ENCODE measurements around the gene MASTL.

Gene MASTL

DNA sequence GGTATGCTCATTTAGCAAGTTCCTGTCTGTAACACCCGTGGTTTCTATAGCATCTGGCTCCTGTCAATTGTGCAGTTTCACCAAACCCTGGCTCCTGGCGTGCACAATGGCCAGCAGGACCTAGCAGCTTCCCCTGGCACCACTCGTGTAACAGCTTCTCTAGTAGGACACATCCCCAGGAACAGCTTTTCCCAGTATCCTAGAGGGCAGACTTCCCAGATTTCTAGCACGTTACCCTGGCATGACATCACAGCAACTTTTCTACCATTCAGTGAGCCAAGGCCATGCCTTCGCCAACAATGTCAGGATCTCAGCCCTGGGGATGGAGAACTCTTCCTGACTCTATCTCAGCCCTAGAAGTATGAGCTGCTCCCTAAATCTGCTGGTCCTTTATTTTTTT is 7.5 kb upstream of the MASTL start:
- peaks cover 83% of the 10 kb centered on the region for H3K79me2 ChIP-seq (ENCODE audit: insufficient read depth, low read length)
- no peak for TF ChIP-seq EZH2phosphoT487 (conservative IDR thresholded peaks at IDR 0.05; ENCODE audit: low read length)
- TF ChIP-seq, protein P1, sequence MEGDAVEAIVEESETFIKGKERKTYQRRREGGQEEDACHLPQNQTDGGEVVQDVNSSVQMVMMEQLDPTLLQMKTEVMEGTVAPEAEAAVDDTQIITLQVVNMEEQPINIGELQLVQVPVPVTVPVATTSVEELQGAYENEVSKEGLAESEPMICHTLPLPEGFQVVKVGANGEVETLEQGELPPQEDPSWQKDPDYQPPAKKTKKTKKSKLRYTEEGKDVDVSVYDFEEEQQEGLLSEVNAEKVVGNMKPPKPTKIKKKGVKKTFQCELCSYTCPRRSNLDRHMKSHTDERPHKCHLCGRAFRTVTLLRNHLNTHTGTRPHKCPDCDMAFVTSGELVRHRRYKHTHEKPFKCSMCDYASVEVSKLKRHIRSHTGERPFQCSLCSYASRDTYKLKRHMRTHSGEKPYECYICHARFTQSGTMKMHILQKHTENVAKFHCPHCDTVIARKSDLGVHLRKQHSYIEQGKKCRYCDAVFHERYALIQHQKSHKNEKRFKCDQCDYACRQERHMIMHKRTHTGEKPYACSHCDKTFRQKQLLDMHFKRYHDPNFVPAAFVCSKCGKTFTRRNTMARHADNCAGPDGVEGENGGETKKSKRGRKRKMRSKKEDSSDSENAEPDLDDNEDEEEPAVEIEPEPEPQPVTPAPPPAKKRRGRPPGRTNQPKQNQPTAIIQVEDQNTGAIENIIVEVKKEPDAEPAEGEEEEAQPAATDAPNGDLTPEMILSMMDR (IDR thresholded peaks at IDR 0.05; ENCODE audit: insufficient read depth, low read length, poor library complexity, severe bottlenecking) = no peak
- H4K20me1 ChIP-seq (ENCODE audit: low read depth, low read length) = peaks cover 18% of the 10 kb centered on the region
- H3K9ac ChIP-seq (ENCODE audit: low read length) = no peak overlapping the region
- no peak overlapping the region for H2AFZ ChIP-seq (ENCODE audit: low read depth, low read length, severe bottlenecking)
- no peaks in the 10 kb centered on the region for H3K27me3 ChIP-seq (ENCODE audit: low read length)
- H3K4me2 ChIP-seq (ENCODE audit: low read depth, low read length, poor library complexity, severe bottlenecking) = no peak overlapping the region
- H3K9me3 ChIP-seq (ENCODE audit: insufficient read depth, low read length) = no peaks in the 10 kb centered on the region
- H3K27ac ChIP-seq (ENCODE audit: low read depth, low read length) = no peak overlapping the region
- H3F3A ChIP-seq (ENCODE audit: insufficient read depth) = no peaks in the 10 kb centered on the region
- peaks cover 40% of the 10 kb centered on the region for H3K36me3 ChIP-seq (ENCODE audit: low read length)
- no peak overlapping the region for H3K4me3 ChIP-seq (ENCODE audit: insufficient read depth, low read length, poor library complexity, severe bottlenecking)
- H3K9me2 ChIP-seq (replicated peaks; ENCODE audit: insufficient read depth, low read length) = no peaks in the 10 kb centered on the region

DNA sequence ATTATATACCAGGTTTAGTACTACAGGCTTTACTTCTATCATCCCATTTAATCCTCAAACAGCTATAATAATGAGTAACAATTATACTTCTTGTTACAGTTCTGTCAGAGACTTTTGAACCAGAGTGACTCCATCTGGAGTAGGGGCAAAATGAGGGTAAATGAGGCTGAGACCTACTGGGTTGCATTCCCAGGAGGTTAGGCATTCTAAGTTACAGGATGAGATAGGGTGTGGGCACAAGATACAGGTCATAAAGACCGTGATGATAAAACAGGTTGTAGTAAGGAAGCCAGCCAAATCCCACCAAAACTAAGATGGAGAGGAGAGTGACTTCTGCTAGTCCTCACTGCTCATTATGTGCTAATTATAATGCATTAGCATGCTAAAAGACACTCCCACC is 4.9 kb upstream of the MASTL start:
- H3K27me3 ChIP-seq (ENCODE audit: low read length) = no peaks in the 10 kb centered on the region
- no peak for TF ChIP-seq EZH2phosphoT487 (conservative IDR thresholded peaks at IDR 0.05; ENCODE audit: low read length)
- TF ChIP-seq, protein P1 (IDR thresholded peaks at IDR 0.05; ENCODE audit: insufficient read depth, low read length, poor library complexity, severe bottlenecking) = no peak
- H3F3A ChIP-seq (ENCODE audit: insufficient read depth) = peaks cover 7% of the 10 kb centered on the region
- no peak overlapping the region for H3K27ac ChIP-seq (ENCODE audit: low read depth, low read length)
- no peak overlapping the region for H2AFZ ChIP-seq (ENCODE audit: low read depth, low read length, severe bottlenecking)
- no peak overlapping the region for H3K4me2 ChIP-seq (ENCODE audit: low read depth, low read length, poor library complexity, severe bottlenecking)
- peaks cover 87% of the 10 kb centered on the region for H3K79me2 ChIP-seq (ENCODE audit: insufficient read depth, low read length)
- H4K20me1 ChIP-seq (ENCODE audit: low read depth, low read length) = peaks cover 25% of the 10 kb centered on the region
- H3K36me3 ChIP-seq (ENCODE audit: low read length) = peaks cover 27% of the 10 kb centered on the region
- H3K4me3 ChIP-seq (ENCODE audit: insufficient read depth, low read length, poor library complexity, severe bottlenecking) = no peak overlapping the region
- no peaks in the 10 kb centered on the region for H3K9me2 ChIP-seq (replicated peaks; ENCODE audit: insufficient read depth, low read length)
- no peak overlapping the region for H3K9ac ChIP-seq (ENCODE audit: low read length)
- H3K9me3 ChIP-seq (ENCODE audit: insufficient read depth, low read length) = no peaks in the 10 kb centered on the region

DNA sequence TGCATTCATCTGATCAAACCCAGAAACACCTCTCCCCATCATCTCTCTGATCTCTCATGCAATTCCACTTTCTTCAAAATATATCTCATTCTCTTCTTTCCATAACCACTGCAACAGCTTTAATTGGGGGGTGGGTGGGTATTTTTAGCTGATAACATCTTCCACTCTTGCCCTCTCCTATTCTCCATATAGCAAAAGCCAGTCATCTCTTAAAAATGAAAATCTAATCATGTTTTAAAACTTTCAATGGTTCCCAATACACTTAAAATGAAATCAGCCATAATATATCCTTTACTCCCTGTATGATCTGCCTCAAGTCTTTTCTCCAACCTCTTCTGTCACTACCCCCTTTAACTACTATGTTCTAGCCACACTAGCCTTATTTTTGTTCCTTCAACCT is 2.5 kb upstream of the MASTL start:
- Histone ChIP-seq H3K9me3 (ENCODE audit: insufficient read depth, low read length) (no peaks in the 10 kb centered on the region), H3F3A (ENCODE audit: insufficient read depth) (peaks cover 11% of the 10 kb centered on the region), H3K36me3 (ENCODE audit: low read length) (peaks cover 10% of the 10 kb centered on the region), H3K27me3 (ENCODE audit: low read length) (no peaks in the 10 kb centered on the region), H3K79me2 (ENCODE audit: insufficient read depth, low read length) (peaks cover 90% of the 10 kb centered on the region), H3K4me3 (ENCODE audit: insufficient read depth, low read length, poor library complexity, severe bottlenecking) (peak overlapping the region; percentile 84), H3K27ac (ENCODE audit: low read depth, low read length) (no peak overlapping the region), H3K9ac (ENCODE audit: low read length) (peak overlapping the region; percentile 96), H2AFZ (ENCODE audit: low read depth, low read length, severe bottlenecking) (no peak overlapping the region), H4K20me1 (ENCODE audit: low read depth, low read length) (peaks cover 38% of the 10 kb centered on the region), H3K9me2 (replicated peaks; ENCODE audit: insufficient read depth, low read length) (no peaks in the 10 kb centered on the region), H3K4me2 (ENCODE audit: low read depth, low read length, poor library complexity, severe bottlenecking) (peak overlapping the region; percentile 92)
- TF ChIP-seq EZH2phosphoT487 (conservative IDR thresholded peaks at IDR 0.05; ENCODE audit: low read length) = no peak
- TF ChIP-seq, protein P1 (IDR thresholded peaks at IDR 0.05; ENCODE audit: insufficient read depth, low read length, poor library complexity, severe bottlenecking) = no peak
